ENCODE data around the gene SHANK1. TPM values are rescaled to one million over a fixed set of nuclear protein-coding genes. Genes with fewer than 3 reads are reported as not detected.
A peak's percentile ranks its signal among the peaks of the same experiment; 100 is the strongest.

Gene SHANK1
- total RNA-seq, 3 donors from 2014 or later: 0.59 to 0.98 TPM; not detected in 1

GRCh38 chr19:50710612-50711011 is 9.0 kb downstream of the SHANK1 start:
- intact Hi-C loops (cut with DNase I; ENCODE audit: low total_unique reads): no loop called here
- no peaks in the 10 kb centered on the region for H3K9me3 ChIP-seq
- DNase-seq (ENCODE audit: low spot score in 2 of 2): no peak
- no peaks in the 10 kb centered on the region for H3K4me1 ChIP-seq
- H3K36me3 ChIP-seq: no peaks in the 10 kb centered on the region
- TF ChIP-seq POLR2AphosphoS5 (IDR thresholded peaks at IDR 0.05): no peak
- no peak for TF ChIP-seq CTCF (IDR thresholded peaks at IDR 0.05)
- no peak for TF ChIP-seq POLR2A (IDR thresholded peaks at IDR 0.05)
- H3K4me3 ChIP-seq: no peak overlapping the region
- no peak overlapping the region for H3K27ac ChIP-seq
- H3K27me3 ChIP-seq: peaks cover 0 to 9% of the 10 kb centered on the region in 2 donors

- no peaks in the 10 kb centered on the region for H3K36me3 ChIP-seq
- no peaks in the 10 kb centered on the region for H3K9me3 ChIP-seq
- no peak for DNase-seq (ENCODE audit: low spot score in 2 of 2)
- intact Hi-C loops (cut with DNase I; ENCODE audit: low total_unique reads): no loop called here
- H3K27ac ChIP-seq: no peak overlapping the region
- peaks cover 0 to 9% of the 10 kb centered on the region in 2 donors for H3K27me3 ChIP-seq
- H3K4me3 ChIP-seq: no peak overlapping the region
- no peaks in the 10 kb centered on the region for H3K4me1 ChIP-seq
- TF ChIP-seq POLR2A (IDR thresholded peaks at IDR 0.05) (no peak), POLR2AphosphoS5 (IDR thresholded peaks at IDR 0.05) (no peak), CTCF (IDR thresholded peaks at IDR 0.05) (no peak)
Observed at GRCh38 chr19:50710094-50710493, 9.5 kb downstream of the SHANK1 start.

GRCh38 chr19:50708179-50708879 is 11.3 kb downstream of the SHANK1 start:
- Histone ChIP-seq H3K9me3 (no peaks in the 10 kb centered on the region), H3K27me3 (peaks cover 2 to 22% of the 10 kb centered on the region in 2 donors), H3K36me3 (no peaks in the 10 kb centered on the region), H3K4me3 (no peak overlapping the region), H3K4me1 (no peaks in the 10 kb centered on the region), H3K27ac (no peak overlapping the region)
- no peak for DNase-seq (ENCODE audit: low spot score in 2 of 2)
- intact Hi-C loops (cut with DNase I; ENCODE audit: low total_unique reads): no loop called here
- no peak for TF ChIP-seq POLR2AphosphoS5 (IDR thresholded peaks at IDR 0.05)
- no peak for TF ChIP-seq CTCF (IDR thresholded peaks at IDR 0.05)
- TF ChIP-seq POLR2A (IDR thresholded peaks at IDR 0.05): no peak

GRCh38 chr19:50706387-50706786 is 13.2 kb downstream of the SHANK1 start:
- Histone ChIP-seq H3K9me3 (no peaks in the 10 kb centered on the region), H3K27ac (no peak overlapping the region), H3K36me3 (no peaks in the 10 kb centered on the region), H3K4me1 (no peaks in the 10 kb centered on the region), H3K27me3 (peaks cover 2 to 36% of the 10 kb centered on the region in 2 donors), H3K4me3 (no peak overlapping the region)
- intact Hi-C loops (cut with DNase I; ENCODE audit: low total_unique reads): no loop called here
- TF ChIP-seq CTCF (IDR thresholded peaks at IDR 0.05) (no peak), POLR2AphosphoS5 (IDR thresholded peaks at IDR 0.05) (no peak), POLR2A (IDR thresholded peaks at IDR 0.05) (no peak)
- no peak for DNase-seq (ENCODE audit: low spot score in 2 of 2)

- no peaks in the 10 kb centered on the region for H3K9me3 ChIP-seq
- no peak overlapping the region for H3K4me3 ChIP-seq
- no peaks in the 10 kb centered on the region for H3K36me3 ChIP-seq
- peaks cover 2 to 32% of the 10 kb centered on the region in 2 donors for H3K27me3 ChIP-seq
- no peak overlapping the region for H3K27ac ChIP-seq
- TF ChIP-seq POLR2A (IDR thresholded peaks at IDR 0.05) (no peak), POLR2AphosphoS5 (IDR thresholded peaks at IDR 0.05) (no peak), CTCF (IDR thresholded peaks at IDR 0.05) (peak in 2 of 3 donors; percentile 26 to 44)
- no peaks in the 10 kb centered on the region for H3K4me1 ChIP-seq
- intact Hi-C loops (cut with DNase I; ENCODE audit: low total_unique reads): no loop called here
- DNase-seq (ENCODE audit: low spot score in 2 of 2): no peak
Observed at GRCh38 chr19:50705422-50706019, 14.1 kb downstream of the SHANK1 start.
